AG09319 (cell line): Measurements from ENCODE around the gene PTPN12.

Experiments used
- DNase-seq: peaks from one replicate; pipeline ENCODE4 v3.0.0-alpha.2; 2010; ENCODE audit warnings: low read depth; ENCODE audit errors: extremely low read depth
- TF ChIP-seq, protein P1 (sequence below): IDR thresholded peaks from 2 replicates; pipeline ENCODE4 v1.5.1; 2011; ENCODE audit warnings: low read depth, mild to moderate bottlenecking, inconsistent platforms, low read length, moderate library complexity

Gene PTPN12

DNA sequence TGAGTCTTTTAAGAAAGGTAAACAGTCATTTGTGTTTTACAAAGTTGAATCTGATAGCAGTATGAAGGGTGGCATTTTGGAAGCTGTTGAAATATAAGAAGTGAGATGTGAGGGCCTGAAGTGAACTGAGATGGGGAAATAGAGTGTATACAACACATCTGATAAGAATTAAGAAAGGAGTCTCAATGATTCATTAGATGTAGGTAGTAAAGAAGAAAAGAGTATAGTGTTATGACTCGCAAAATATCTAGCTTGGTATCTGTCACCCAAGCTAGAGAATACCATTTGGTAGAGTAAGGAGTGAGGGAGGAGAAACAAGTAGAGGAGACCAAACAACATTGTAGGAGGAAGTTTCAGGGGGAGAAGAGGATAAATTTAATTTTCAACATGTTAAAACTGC lies 5.3 kb downstream of the PTPN12 start:
- DNase-seq: no peak
- TF ChIP-seq, protein P1, sequence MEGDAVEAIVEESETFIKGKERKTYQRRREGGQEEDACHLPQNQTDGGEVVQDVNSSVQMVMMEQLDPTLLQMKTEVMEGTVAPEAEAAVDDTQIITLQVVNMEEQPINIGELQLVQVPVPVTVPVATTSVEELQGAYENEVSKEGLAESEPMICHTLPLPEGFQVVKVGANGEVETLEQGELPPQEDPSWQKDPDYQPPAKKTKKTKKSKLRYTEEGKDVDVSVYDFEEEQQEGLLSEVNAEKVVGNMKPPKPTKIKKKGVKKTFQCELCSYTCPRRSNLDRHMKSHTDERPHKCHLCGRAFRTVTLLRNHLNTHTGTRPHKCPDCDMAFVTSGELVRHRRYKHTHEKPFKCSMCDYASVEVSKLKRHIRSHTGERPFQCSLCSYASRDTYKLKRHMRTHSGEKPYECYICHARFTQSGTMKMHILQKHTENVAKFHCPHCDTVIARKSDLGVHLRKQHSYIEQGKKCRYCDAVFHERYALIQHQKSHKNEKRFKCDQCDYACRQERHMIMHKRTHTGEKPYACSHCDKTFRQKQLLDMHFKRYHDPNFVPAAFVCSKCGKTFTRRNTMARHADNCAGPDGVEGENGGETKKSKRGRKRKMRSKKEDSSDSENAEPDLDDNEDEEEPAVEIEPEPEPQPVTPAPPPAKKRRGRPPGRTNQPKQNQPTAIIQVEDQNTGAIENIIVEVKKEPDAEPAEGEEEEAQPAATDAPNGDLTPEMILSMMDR: no peak

DNA sequence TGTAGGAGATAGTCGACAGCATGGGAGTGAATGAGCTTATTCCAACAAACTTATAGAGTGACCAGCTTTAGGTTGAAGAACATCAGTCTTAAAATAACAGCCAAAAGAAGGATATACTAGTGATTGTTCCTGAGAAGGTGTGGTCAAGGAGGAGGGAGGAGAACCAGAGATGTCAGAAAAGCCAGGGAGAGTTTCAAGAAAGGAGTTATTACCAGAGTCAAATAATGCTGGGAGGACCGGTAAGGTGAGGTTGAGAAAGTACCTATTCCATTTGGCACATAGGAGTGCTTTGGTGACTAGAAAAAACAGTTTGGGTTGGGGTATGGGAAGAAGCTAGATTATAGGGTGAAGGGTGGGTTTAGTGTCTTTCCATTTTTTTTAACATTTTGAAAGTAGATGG lies 5.8 kb downstream of the PTPN12 start:
- TF ChIP-seq, protein P1: no peak
- DNase-seq: no peak

DNA sequence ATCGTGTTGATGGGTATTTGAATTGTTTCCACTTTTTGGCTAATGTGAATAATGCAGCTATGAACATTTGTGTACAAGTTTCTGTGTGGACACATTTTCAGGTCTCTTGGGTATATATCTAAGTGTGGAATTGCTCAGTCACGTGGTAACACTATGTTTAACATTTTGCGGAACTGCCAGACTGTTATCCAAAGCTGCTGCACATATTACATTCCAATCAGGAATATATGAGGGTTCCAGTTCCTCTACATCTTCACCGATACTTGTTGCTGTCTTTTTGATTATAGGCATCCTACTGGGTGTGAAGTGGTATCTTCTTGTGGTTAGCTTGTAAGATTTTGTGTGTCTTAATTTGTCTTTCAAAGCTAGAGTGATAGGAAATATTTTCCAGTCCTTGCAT lies 6.8 kb downstream of the PTPN12 start:
- TF ChIP-seq, protein P1: no peak
- DNase-seq: no peak

DNA sequence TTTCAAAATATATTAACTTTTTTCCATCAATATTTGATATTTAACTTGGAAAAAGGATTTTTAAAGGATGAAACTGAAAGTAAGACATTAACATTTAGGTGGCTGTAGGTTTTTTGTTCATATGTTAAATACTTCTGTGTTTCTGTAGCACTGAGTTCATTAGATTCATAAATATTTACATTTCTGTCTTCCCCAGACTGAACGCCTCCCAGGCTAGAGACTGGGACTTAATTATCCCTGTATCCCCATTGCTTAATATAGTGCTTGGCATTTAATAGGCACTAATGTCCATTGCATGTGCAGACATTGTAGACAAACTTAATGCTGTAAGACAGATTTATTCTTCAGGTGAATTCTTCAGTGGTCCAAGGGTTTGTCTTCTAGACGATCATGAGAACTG lies 7.4 kb downstream of the PTPN12 start:
- TF ChIP-seq, protein P1: no peak
- DNase-seq: no peak

DNA sequence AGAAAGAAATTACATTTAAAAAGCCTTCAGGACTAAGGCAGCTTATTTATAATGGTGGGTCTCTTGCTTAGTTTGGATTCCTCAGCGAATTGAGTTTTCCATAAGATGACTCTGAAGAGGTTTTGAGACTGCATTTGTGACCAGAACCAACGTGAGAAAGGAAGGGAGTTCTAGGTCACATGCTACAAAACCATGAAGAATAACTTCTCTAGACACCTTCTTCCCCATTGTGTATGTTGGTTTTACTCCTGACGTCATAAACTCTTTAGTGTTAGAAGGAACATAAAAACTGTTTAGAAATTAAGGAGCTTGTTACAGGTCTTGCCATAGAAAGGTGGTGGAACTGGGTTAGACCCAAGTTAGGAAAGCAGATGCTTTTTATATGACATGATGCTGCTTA lies 11.1 kb downstream of the PTPN12 start:
- TF ChIP-seq, protein P1: no peak

DNA sequence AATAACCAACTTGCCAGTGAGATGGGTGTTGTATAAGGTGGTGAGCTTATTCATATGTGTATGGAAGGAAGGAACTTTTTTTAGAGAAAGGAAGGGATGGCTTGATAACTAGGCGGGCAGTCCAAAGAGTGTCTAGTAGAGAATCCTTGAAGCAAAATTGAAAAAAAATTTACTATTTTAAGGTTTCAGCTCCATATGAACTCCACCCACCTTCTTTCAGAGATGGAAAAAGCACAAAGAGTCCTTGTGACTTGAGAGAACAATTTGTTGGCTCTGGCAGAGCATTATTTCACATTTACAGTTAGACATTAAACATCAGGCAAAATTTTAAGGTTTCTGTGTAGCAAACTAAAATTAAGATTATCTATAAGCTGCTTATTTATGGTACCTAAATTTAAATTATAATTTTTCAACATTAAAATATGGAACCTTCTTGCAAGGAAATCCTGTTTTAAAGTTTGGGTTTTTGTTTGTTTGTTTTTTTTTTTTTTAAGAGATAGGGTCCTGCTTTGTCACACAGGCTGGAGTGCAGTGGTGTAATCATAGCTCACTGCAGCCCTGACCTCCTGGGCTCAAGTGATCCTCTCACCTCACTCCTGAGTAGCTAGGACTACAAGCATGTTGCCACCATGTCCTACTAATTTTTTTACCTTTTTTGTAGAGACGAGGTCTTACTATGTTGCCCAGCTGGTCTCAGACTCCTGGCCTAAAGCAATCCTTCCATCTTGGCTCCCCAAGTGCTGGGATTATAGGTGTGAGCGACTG lies 12.2 kb downstream of the PTPN12 start:
- TF ChIP-seq, protein P1: no peak
- DNase-seq: no peak

More for the DNA sequence above, 11.1 kb downstream of the PTPN12 start:
- DNase-seq: no peak

DNA sequence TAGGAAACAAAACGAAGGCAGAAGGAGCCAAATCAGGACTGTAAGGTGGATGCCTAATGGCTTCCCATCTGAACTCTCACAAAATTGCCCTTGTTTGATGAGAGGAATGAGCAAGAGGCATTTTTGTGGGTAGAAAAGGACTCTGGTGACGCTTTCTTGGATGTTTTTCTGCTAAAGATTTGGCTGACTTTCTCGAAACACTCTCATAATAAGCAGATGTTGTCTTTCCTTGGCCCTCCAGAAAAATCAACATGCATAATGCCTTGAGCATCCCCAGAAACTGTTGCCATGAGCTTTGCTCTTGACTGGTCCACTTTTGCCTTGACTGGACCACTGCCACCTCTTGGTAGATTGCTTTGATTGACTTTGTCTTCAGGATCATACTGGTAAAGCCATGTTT lies 13.5 kb downstream of the PTPN12 start:
- peak; percentile 60 for DNase-seq
- TF ChIP-seq, protein P1: no peak
